Loucy (cell line): Measurements from ENCODE around the gene TTC27.

Experiments used
- H2AFZ ChIP-seq: fragments of 200-600 bp; sonication (generic); 2 replicates; pipeline ENCODE4 v1.6.0; 2016; ENCODE audit warnings: antibody characterized with exemption, mild to moderate bottlenecking, low read length, moderate library complexity
- H3F3A ChIP-seq: fragments of 200-600 bp; 2 replicates; pipeline ENCODE4 v1.6.0; 2016; ENCODE audit warnings: antibody characterized with exemption, low read depth, mild to moderate bottlenecking
- H3K27me3 ChIP-seq: fragments of 200-600 bp; sonication (generic); 2 replicates; pipeline ENCODE4 v1.6.1; 2014; ENCODE audit warnings: low read length, mild to moderate bottlenecking; ENCODE audit not compliant: insufficient read depth, poor library complexity, severe bottlenecking
- H3K36me3 ChIP-seq: fragments of 200-600 bp; sonication (generic); 2 replicates; pipeline ENCODE4 v1.6.1; 2016; ENCODE audit warnings: low read length; ENCODE audit not compliant: insufficient read depth
- H3K4me1 ChIP-seq: fragments of 200-600 bp; sonication (generic); 2 replicates; pipeline ENCODE4 v1.5.1; 2014; ENCODE audit warnings: low read length, mild to moderate bottlenecking; ENCODE audit not compliant: insufficient read depth, poor library complexity, severe bottlenecking
- H3K4me2 ChIP-seq: fragments of 200-600 bp; sonication (generic); 2 replicates; pipeline ENCODE4 v1.6.0; 2014; ENCODE audit warnings: antibody characterized with exemption, low read length, low read depth, mild to moderate bottlenecking; ENCODE audit not compliant: poor library complexity, severe bottlenecking
- H3K4me3 ChIP-seq: fragments of 200-600 bp; sonication (generic); 2 replicates; pipeline ENCODE4 v1.5.1; 2014; ENCODE audit warnings: low read length, mild to moderate bottlenecking, mixed read lengths; ENCODE audit not compliant: poor library complexity, severe bottlenecking
- H3K79me2 ChIP-seq: fragments of 200-600 bp; sonication (generic); 2 replicates; pipeline ENCODE4 v1.6.1; 2014; ENCODE audit warnings: low read length; ENCODE audit not compliant: insufficient read depth
- H3K9ac ChIP-seq: fragments of 200-600 bp; sonication (generic); 2 replicates; pipeline ENCODE4 v1.6.0; 2014; ENCODE audit warnings: mild to moderate bottlenecking, low read depth, low read length, moderate library complexity; ENCODE audit not compliant: poor library complexity, severe bottlenecking
- H3K9me2 ChIP-seq: fragments of 200-600 bp; sonication (generic); replicated peaks from 2 replicates; pipeline ENCODE4 v1.6.1; 2016; ENCODE audit warnings: low read depth, low read length, mixed read lengths
- H3K9me3 ChIP-seq: fragments of 200-600 bp; sonication (generic); 2 replicates; pipeline ENCODE4 v1.6.1; 2014; ENCODE audit warnings: mild to moderate bottlenecking, antibody characterized with exemption, low read length, low read depth; ENCODE audit not compliant: insufficient read depth
- H4K20me1 ChIP-seq: fragments of 200-600 bp; sonication (generic); 2 replicates; pipeline ENCODE4 v1.6.0; 2014; ENCODE audit warnings: antibody characterized with exemption, low read length, mild to moderate bottlenecking; ENCODE audit not compliant: insufficient read depth, poor library complexity, severe bottlenecking
- EZH2phosphoT487 ChIP-seq: fragments of 200-600 bp; IDR thresholded peaks from 2 replicates; pipeline ENCODE4 v1.6.1; 2018; ENCODE audit warnings: antibody characterized with exemption, mild to moderate bottlenecking, moderate library complexity, borderline replicate concordance
- TF ChIP-seq, protein P1 (sequence below): fragments of 200-600 bp; sonication (generic); conservative IDR thresholded peaks from 2 replicates; pipeline ENCODE4 v1.5.1; 2014; ENCODE audit warnings: mild to moderate bottlenecking, antibody characterized with exemption, low read length

The TTC27 gene

DNA sequence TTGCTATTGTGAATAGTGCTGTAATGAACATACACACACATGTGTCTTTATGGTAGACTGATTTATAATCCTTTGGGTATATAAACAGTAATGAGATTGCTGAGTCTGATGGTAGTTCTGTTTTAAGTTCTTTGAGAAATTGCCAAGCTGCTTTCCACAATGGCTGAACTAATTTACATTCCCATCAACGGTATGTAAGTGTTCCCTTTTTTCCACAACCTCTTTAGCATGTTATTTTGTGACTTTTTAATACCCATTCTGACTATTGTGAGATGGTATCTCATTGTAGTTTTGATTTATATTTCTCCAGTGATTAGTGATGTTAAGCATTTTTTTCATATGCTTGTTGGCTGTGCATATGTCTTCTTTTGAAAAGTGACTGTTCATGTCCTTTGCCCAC lies 86.7 kb downstream of the TTC27 start:
- no peak overlapping the region for H3K9ac ChIP-seq
- no peaks in the 10 kb centered on the region for H3K36me3 ChIP-seq
- no peak overlapping the region for H2AFZ ChIP-seq
- peaks cover 6% of the 10 kb centered on the region for H3K4me1 ChIP-seq
- H3F3A ChIP-seq, result no peaks in the 10 kb centered on the region
- H3K4me3 ChIP-seq, result no peak overlapping the region
- no peak overlapping the region for H3K4me2 ChIP-seq
- H3K27me3 ChIP-seq, result no peaks in the 10 kb centered on the region
- H3K79me2 ChIP-seq, result no peaks in the 10 kb centered on the region
- H4K20me1 ChIP-seq, result no peaks in the 10 kb centered on the region
- TF ChIP-seq, protein P1, sequence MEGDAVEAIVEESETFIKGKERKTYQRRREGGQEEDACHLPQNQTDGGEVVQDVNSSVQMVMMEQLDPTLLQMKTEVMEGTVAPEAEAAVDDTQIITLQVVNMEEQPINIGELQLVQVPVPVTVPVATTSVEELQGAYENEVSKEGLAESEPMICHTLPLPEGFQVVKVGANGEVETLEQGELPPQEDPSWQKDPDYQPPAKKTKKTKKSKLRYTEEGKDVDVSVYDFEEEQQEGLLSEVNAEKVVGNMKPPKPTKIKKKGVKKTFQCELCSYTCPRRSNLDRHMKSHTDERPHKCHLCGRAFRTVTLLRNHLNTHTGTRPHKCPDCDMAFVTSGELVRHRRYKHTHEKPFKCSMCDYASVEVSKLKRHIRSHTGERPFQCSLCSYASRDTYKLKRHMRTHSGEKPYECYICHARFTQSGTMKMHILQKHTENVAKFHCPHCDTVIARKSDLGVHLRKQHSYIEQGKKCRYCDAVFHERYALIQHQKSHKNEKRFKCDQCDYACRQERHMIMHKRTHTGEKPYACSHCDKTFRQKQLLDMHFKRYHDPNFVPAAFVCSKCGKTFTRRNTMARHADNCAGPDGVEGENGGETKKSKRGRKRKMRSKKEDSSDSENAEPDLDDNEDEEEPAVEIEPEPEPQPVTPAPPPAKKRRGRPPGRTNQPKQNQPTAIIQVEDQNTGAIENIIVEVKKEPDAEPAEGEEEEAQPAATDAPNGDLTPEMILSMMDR, result no peak
- TF ChIP-seq EZH2phosphoT487, result no peak
- H3K9me3 ChIP-seq, result no peaks in the 10 kb centered on the region
- no peaks in the 10 kb centered on the region for H3K9me2 ChIP-seq

DNA sequence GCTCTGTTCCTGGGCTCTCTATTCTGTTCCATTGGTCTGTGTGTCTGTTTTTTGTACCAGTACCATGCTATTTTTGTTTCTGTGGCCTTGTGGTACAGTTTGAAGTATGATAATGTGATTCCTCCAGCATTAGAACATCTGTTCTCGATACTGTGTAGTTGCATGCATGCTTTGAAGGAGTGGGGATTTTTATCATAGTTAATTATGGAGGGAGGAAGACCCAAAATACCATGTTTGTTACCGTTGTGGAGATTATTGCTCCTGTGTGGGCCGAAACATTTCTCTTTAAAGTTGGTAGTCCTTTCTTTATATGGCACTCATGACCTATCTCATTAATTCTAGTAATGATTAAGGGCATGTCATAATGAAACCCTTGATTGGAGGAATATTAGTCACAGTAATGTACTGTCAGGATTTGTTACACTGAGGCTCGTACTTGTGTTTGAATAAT lies 87.6 kb downstream of the TTC27 start:
- no peaks in the 10 kb centered on the region for H3K9me2 ChIP-seq
- no peak for TF ChIP-seq EZH2phosphoT487
- TF ChIP-seq, protein P1, result no peak
- H3F3A ChIP-seq, result no peaks in the 10 kb centered on the region
- no peaks in the 10 kb centered on the region for H3K27me3 ChIP-seq
- no peaks in the 10 kb centered on the region for H4K20me1 ChIP-seq
- H3K4me3 ChIP-seq, result no peak overlapping the region
- no peaks in the 10 kb centered on the region for H3K36me3 ChIP-seq
- H2AFZ ChIP-seq, result no peak overlapping the region
- no peaks in the 10 kb centered on the region for H3K79me2 ChIP-seq
- no peak overlapping the region for H3K4me2 ChIP-seq
- H3K9ac ChIP-seq, result no peak overlapping the region
- no peaks in the 10 kb centered on the region for H3K9me3 ChIP-seq
- H3K4me1 ChIP-seq, result peaks cover 11% of the 10 kb centered on the region

DNA sequence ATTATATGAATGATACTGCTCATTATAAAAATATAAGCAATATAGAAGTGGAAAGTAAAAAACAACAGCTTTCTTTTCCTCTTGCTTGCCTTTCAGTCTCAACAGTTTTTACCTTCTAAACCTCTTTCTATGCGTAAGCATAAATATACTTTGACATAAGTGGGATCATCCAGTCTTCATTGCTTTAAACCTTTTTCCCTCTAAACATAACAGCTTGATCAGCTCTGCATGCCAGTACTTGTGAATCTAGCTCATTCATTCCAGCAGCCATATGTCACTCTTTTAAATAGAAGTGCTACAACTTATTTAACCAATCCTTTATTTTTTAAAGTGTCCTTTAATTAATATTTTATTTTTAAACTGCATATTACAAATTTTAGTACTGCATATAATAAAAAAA lies 88.1 kb downstream of the TTC27 start:
- Histone ChIP-seq H3K4me2 (no peak overlapping the region), H3K27me3 (no peaks in the 10 kb centered on the region), H3K9ac (no peak overlapping the region), H3K4me3 (no peak overlapping the region), H3K79me2 (no peaks in the 10 kb centered on the region), H2AFZ (no peak overlapping the region), H3K9me3 (no peaks in the 10 kb centered on the region), H3K4me1 (peaks cover 11% of the 10 kb centered on the region), H4K20me1 (no peaks in the 10 kb centered on the region), H3F3A (no peaks in the 10 kb centered on the region), H3K9me2 (no peaks in the 10 kb centered on the region), H3K36me3 (no peaks in the 10 kb centered on the region)
- TF ChIP-seq EZH2phosphoT487, result no peak
- TF ChIP-seq, protein P1, result no peak
